Stomach (tissue), 9 donors: Measurements from ENCODE around the gene TMEM87B. TPM values are rescaled to one million over a fixed set of nuclear protein-coding genes. Genes with fewer than 3 reads are reported as not detected.

Experiments
- DNase-seq, 2 donors: peaks; one replicate each; pipeline versions ENCODE4 v3.0.0 to v3.0.0-alpha.2; 2013 to 2019
- H3K27ac ChIP-seq, 5 donors: fragments of 200-600 bp in 4 of 5; sonication (generic) in 4 of 5; one replicate each; pipeline ENCODE4 v1.5.1; 2013 to 2019; ENCODE audit warnings: mild to moderate bottlenecking in 1 of 5, moderate library complexity in 1 of 5
- H3K27me3 ChIP-seq, 3 donors: fragments of 200-600 bp; sonication (generic); one replicate each; pipeline ENCODE4 v1.5.1; 2017 to 2019; ENCODE audit warnings: mixed run types in 1 of 3
- H3K36me3 ChIP-seq, 4 donors: fragments of 200-600 bp; sonication (generic); 1 replicate in 3 of 4; 2 replicates in 1 of 4; pipeline ENCODE4 v1.5.1; 2016 to 2019
- H3K4me1 ChIP-seq, 4 donors: fragments of 200-600 bp; sonication (generic); one replicate each; pipeline ENCODE4 v1.5.1; 2016 to 2019
- H3K4me3 ChIP-seq, 4 donors: fragments of 200-600 bp; sonication (generic) in 3 of 4; one replicate each; pipeline ENCODE4 v1.5.1; 2016 to 2019; ENCODE audit warnings: mild to moderate bottlenecking in 1 of 4
- H3K9me3 ChIP-seq, 4 donors: fragments of 200-600 bp; sonication (generic); one replicate each; pipeline ENCODE4 v1.5.1; 2016 to 2019
- CTCF ChIP-seq, 7 experiments: fragments of 450-650 bp in 4 of 7; fragments of 200-600 bp in 3 of 7; sonication (generic) in 3 of 7; IDR thresholded peaks; one replicate each; pipeline ENCODE4 v1.5.1; 2016 to 2019; ENCODE audit warnings: antibody characterized with exemption in 7 of 7, control low read depth in 2 of 7, mild to moderate bottlenecking in 1 of 7
- EP300 ChIP-seq: sonication (generic); formaldehyde crosslinking; IDR thresholded peaks from one replicate; pipeline ENCODE4 v1.6.1; 2017; ENCODE audit warnings: antibody characterized with exemption
- POLR2A ChIP-seq, 4 donors: fragments of 450-650 bp; IDR thresholded peaks; one replicate each; pipeline ENCODE4 v1.6.1; 2016; ENCODE audit warnings: antibody characterized with exemption in 4 of 4, control low read depth in 2 of 4, mild to moderate bottlenecking in 1 of 4, moderate library complexity in 1 of 4
- POLR2AphosphoS5 ChIP-seq, 3 donors: sonication (generic); formaldehyde crosslinking; IDR thresholded peaks; one replicate each; pipeline ENCODE4 v1.6.1; 2016; ENCODE audit warnings: antibody characterized with exemption in 3 of 3
- WGBS, 5 donors: extraction: QIAGEN DNeasy Blood & Tissue Kit in 3 of 5; methylation state at CpG; one replicate each; pipeline versions ENCODE4 v1.1.5 to v1.1.7; 2013 to 2018; 5-methylcytosine and 5-hydroxymethylcytosine counted together
- intact Hi-C: fragments of 100-400 bp; cut with DNase I; formaldehyde crosslinking; loops from one replicate; pipeline ENCODE4 v1.15.1; 2023; ENCODE audit warnings: low total_unique reads
- polyA plus RNA-seq, 3 donors: library from polyadenylated mRNA; stranded (reverse); fragments of 200-250 nt; gene quantifications; one replicate each; pipeline ENCODE4 v1.2.3, GENCODE V29; 2013
- total RNA-seq, 5 donors: library from RNA; depleted of rRNA; stranded (reverse); fragments of >200 nt; gene quantifications; one replicate each; pipeline versions ENCODE4 v1.1.0 to v1.2.3, GENCODE V29; 2014 to 2016
- donor health status: healthy with polysubstance abuse.
- donor health status: Bipolar disorder and iron deficiency.
- donor health status: healthy.

Gene TMEM87B
- total and polyA plus RNA-seq, 8 donors = 3.7 to 62.2 (median 16.1) TPM

- Histone ChIP-seq H3K27me3 (no peaks in the 10 kb centered on the region), H3K36me3 (no peaks in the 10 kb centered on the region), H3K4me3 (no peak overlapping the region), H3K27ac (no peak overlapping the region), H3K4me1 (no peaks in the 10 kb centered on the region), H3K9me3 (no peaks in the 10 kb centered on the region)
- 88 to 97% (median 96%) methylated on average over 6 of the region's 6 CpGs for WGBS, 5 donors
- no peak for TF ChIP-seq EP300
- no peak for TF ChIP-seq POLR2A (IDR thresholded peaks at IDR 0.05)
- no peak for TF ChIP-seq POLR2AphosphoS5 (IDR thresholded peaks at IDR 0.05)
- TF ChIP-seq CTCF (IDR thresholded peaks at IDR 0.05) = no peak
- no peak for DNase-seq
- intact Hi-C loops = no loop called here
These were observed 107.3 kb downstream of the TMEM87B start for GRCh38 chr2:112162341-112162740.

GRCh38 chr2:112162956-112163355, 107.9 kb downstream of the TMEM87B start:
- no peak overlapping the region for H3K4me3 ChIP-seq
- no peaks in the 10 kb centered on the region for H3K36me3 ChIP-seq
- H3K4me1 ChIP-seq = no peaks in the 10 kb centered on the region
- H3K9me3 ChIP-seq = no peaks in the 10 kb centered on the region
- DNase-seq = no peak
- H3K27me3 ChIP-seq = no peaks in the 10 kb centered on the region
- WGBS, 5 donors = 92 to 95% (median 94%) methylated on average over 6 to 11 of the region's 11 CpGs
- no peak overlapping the region for H3K27ac ChIP-seq
- intact Hi-C loops = no loop called here
- no peak for TF ChIP-seq POLR2AphosphoS5 (IDR thresholded peaks at IDR 0.05)
- no peak for TF ChIP-seq EP300

- Histone ChIP-seq H3K27ac (no peak overlapping the region), H3K27me3 (no peaks in the 10 kb centered on the region), H3K36me3 (no peaks in the 10 kb centered on the region), H3K4me3 (no peak overlapping the region), H3K4me1 (no peaks in the 10 kb centered on the region), H3K9me3 (no peaks in the 10 kb centered on the region)
- no peak for TF ChIP-seq CTCF (IDR thresholded peaks at IDR 0.05)
- no peak for TF ChIP-seq POLR2A (IDR thresholded peaks at IDR 0.05)
- TF ChIP-seq EP300 = no peak
- no peak for TF ChIP-seq POLR2AphosphoS5 (IDR thresholded peaks at IDR 0.05)
- WGBS, 5 donors = 74 to 80% (median 76%) methylated on average over 9 of the region's 9 CpGs
- DNase-seq = no peak
- intact Hi-C loops = no loop called here
These were observed 108.5 kb downstream of the TMEM87B start for GRCh38 chr2:112163541-112163981.

- H3K9me3 ChIP-seq = no peaks in the 10 kb centered on the region
- 88 to 96% (median 92%) methylated on average over 11 of the region's 11 CpGs for WGBS, 5 donors
- H3K4me3 ChIP-seq = no peak overlapping the region
- DNase-seq = no peak
- no peak overlapping the region for H3K27ac ChIP-seq
- H3K27me3 ChIP-seq = no peaks in the 10 kb centered on the region
- TF ChIP-seq CTCF (IDR thresholded peaks at IDR 0.05) (no peak), POLR2AphosphoS5 (IDR thresholded peaks at IDR 0.05) (no peak), POLR2A (IDR thresholded peaks at IDR 0.05) (no peak), EP300 (no peak)
- H3K36me3 ChIP-seq = no peaks in the 10 kb centered on the region
- intact Hi-C loops = no loop called here
- no peaks in the 10 kb centered on the region for H3K4me1 ChIP-seq
These were observed 109.8 kb downstream of the TMEM87B start for GRCh38 chr2:112164876-112165275.

GRCh38 chr2:112165296-112165695, 110.2 kb downstream of the TMEM87B start:
- Histone ChIP-seq H3K27ac (no peak overlapping the region), H3K36me3 (no peaks in the 10 kb centered on the region), H3K27me3 (no peaks in the 10 kb centered on the region), H3K9me3 (no peaks in the 10 kb centered on the region), H3K4me1 (no peaks in the 10 kb centered on the region), H3K4me3 (no peak overlapping the region)
- TF ChIP-seq POLR2A (IDR thresholded peaks at IDR 0.05) = no peak
- TF ChIP-seq POLR2AphosphoS5 (IDR thresholded peaks at IDR 0.05) = no peak
- TF ChIP-seq EP300 = no peak
- no peak for TF ChIP-seq CTCF (IDR thresholded peaks at IDR 0.05)
- 77 to 92% (median 91%) methylated on average over 4 of the region's 4 CpGs for WGBS, 5 donors
- no peak for DNase-seq
- intact Hi-C loops = no loop called here
